HG03558 (cell line): Measurements from ENCODE around the gene METTL15.
"Not testable (repeated sequence)": the region's sequence is repeated elsewhere in the genome, so short reads cannot be mapped to it uniquely, and the experiment has no call there.

Experiments used
- ATAC-seq: cut with Tn5 transposase; IDR thresholded peaks from one replicate; pipeline ENCODE4 v1.9.1; 2021; ENCODE audit warnings: moderate number of reproducible peaks; ENCODE audit not compliant: unreplicated experiment; ENCODE audit errors: extremely low read depth

The METTL15 gene

DNA sequence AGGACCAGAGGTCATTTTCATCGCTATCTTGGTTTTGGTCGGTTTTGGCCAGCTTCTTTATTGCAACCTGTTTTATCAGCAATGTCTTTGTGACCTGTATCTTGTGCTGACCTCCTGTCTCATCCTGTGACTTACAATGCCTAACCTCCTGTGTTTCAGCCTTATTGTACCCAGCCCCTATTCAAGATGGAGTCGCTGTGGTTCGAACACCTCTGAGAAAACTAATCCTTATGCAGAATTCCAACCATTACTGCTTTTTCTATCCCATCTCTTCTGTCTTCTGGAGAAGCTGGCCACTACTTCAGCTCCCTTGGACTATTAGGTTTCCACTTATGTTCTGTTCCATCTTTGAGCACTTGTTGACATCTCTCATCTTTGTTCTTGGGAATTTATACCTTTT is 62.6 kb downstream of the METTL15 start:
- no peak for ATAC-seq

DNA sequence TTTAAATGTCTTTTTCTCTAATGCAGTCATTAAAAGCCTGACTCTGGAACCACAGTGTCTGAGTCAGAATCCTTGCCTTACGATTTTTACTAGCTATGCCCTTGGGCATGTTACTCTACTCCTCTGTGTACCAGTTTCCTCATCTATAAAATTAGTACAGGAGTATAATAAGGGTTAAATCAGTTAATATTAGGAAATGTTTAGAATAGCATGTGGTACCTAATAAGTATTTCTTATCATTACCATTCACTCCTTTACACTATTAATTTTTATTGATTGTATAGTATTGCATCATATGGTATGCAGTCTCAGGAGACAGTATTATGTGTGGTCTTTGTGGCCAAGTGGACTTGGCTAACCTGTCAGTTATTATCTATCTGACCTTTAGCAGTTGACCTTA is 68.2 kb downstream of the METTL15 start:
- no peak for ATAC-seq

DNA sequence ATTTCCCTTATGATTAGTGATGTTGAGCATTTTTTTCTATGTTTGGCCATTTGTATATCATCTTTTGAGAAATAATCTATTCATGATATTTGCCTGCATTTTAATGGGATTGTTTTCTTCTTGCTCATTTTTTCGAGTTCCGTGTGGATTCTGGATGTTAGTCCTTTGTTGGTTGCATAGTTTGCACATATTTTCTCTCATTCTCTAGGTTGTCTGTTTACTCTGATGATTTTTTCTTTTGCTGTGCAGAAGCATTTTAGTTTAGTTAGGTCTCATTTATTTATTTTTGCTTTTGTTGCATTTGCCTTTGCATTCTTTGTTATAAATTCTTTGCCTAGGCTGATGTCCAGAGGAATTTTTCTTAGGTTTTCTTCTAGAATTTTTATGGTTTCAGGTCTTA is 87.3 kb downstream of the METTL15 start:
- no peak for ATAC-seq

DNA sequence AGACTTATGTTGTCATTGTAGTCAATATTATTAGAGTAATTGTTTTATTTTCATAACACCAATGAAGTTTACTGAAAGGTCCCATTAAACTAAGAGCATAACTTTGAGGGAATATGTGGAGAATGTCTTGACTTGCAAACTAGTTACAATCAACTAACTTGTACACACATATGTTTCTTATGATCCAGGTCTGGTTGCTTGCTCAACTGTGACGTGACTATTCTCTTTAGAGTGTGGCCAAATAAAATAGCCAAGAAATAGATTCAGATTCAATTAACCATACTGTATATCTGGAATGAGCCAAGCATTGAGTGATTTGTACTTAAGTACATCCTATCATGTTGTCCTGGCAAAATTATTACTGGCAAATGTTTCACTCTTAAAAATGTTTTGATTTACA is 101.7 kb downstream of the METTL15 start:
- no peak for ATAC-seq

DNA sequence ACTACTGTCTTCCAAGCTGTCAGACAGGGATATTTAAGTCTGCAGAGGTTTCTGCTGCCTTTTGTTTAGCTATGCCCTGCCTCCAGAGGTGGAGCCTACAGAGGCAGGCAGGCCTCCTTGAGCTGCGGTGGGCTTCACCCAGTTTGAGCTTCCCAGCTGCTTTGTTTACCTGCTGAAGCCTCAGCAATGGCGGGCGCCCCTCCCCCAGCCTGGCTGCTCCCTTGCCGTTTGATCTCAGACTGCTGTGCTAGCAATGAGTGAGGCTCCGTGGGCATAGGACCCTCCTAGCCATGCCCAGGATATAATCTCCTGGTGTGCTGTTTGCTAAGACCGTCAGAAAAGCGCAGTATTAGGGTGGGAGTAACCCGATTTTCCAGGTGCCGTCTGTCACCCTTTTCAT is 113.9 kb downstream of the METTL15 start:
- ATAC-seq: not testable (repeated sequence)

DNA sequence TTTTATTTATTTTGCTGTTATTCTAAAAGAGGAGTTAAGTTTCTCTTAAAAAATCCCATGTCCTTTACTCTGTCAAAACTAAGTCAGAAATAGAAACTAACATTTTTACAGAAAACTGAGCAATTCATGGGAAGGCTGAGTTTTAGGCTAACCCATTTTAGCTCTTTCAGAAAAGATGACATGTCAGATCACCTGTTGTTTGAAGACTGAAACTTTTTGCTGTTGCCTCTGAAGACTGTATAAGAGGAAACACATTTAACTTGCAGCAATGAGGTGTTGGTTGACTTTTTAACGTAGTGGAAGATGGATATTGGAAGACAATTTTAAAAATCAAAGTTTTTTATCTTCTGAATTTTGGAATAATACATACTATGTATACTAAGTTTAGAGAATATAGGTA is 115.4 kb downstream of the METTL15 start:
- no peak for ATAC-seq

DNA sequence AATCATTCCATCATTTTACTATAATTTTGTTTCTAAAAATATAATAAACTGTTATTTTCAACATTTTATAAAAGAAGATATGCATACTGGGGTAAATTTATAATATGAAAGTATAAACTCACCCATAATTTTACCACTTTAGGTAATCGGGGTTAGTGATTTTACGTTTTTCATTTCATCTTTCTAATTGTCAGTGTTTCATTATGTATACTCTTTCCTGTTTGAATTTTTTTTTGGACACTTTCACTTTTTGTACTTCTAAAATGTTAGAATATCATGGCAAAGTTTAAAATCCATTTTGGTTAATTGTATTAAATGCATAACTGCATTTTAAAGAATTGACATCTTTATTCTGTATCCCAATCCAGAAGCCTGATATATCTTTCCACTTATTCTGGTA is 115.8 kb downstream of the METTL15 start:
- no peak for ATAC-seq

DNA sequence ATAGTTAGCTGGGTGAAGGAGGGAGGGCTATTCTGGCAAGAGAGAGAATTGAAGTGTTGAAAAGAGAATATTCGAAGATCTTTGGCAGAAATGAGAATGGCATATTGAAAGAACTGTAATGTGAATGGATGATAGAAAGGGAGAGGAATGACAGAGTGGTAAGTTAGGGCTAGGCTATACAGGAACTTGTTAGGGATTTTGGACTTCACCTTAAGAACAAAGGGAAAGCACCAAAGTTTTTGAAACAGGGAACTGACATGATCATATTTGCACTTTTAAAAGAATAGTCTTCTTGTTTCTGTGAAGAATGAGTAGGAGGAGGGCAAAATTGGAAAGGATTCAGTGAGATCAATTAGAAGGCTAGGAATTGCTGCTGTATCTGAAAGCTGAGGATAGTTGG is 119.3 kb downstream of the METTL15 start:
- ATAC-seq: no peak

DNA sequence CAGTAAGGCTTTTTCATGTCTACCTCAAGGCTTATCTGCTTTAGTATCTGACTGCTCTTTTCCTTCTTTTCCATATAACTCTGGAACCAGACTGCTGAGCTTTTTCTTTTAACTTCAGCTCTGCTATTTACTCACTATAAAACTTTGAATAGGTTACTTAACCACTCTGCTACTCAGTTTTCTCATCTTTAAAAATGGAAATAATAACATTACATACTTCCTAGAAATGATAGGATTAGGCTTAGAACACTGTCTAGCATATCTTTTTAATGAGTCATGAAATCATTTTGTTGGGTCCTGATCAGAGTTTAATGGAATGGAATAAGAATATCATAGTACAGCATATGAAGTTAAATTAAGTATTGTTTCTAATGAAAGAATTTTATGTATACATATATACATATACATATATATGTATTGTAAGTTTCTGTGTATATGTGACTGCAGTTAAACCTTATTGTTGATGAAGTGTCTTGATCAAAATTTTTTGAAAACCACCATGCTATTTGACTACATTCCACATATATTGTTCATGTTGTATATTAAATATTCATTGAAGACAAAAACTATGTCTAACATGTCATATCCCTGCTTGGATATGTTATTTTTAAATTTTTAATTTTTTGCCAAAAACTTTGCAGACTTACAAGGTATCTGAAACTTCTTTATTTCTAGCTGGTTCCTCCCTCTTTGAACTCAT is 120.2 kb downstream of the METTL15 start:
- ATAC-seq: no peak

DNA sequence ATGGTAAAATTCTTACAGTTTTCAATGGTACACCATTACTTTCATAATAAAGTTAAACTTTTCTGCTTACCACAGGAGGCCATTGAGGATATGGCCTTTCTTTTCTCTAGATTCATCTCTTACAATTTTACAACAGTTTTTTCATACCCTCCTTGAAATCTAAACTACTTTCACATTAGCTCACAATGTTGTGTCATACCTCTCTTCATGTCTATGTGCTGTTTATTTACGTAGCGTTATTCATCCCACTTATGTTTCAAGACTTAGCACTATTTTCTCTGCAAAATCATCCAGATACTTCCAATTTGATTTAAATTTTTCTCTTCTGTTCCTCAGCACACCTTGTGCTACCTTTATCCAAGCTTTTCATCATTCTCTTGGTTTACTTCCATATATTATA is 123.3 kb downstream of the METTL15 start:
- ATAC-seq: no peak

DNA sequence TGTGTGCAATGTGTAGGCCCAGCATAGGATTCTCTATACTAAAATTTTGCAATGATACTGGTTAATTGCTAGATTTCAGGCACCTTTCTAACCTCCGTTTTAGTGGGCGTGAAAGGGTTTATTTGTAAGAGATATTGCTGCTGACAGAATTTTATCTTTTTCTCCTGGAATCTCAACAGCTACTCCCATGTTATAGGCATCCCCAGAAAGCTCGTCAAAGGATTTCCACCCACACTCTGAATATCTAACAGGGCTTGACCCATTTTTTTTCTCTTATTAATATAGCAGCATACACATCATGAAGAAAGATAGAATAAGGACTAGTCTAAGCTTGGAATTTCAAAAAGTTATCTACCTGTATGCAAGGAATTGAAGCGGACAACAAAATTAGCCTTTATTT is 124.5 kb downstream of the METTL15 start:
- no peak for ATAC-seq

DNA sequence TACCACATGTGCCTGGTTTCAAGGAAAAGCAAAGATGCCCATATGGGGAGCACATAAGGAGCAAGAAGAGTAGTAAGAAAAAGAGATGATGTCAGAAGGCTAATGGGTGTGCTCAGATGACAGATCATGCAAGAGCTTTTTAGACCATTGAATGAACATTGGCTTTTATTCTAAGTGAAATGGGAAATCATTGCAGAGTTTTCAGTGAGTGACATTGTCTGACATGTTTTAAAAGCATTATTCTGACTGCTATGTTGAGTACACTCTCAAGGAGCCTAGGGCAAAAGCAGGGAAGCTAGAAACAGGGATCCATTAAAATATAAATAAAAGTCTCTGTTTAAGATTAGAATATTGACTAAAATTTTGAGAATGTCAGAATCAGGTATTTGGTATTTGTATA is 133.6 kb downstream of the METTL15 start:
- ATAC-seq: no peak

DNA sequence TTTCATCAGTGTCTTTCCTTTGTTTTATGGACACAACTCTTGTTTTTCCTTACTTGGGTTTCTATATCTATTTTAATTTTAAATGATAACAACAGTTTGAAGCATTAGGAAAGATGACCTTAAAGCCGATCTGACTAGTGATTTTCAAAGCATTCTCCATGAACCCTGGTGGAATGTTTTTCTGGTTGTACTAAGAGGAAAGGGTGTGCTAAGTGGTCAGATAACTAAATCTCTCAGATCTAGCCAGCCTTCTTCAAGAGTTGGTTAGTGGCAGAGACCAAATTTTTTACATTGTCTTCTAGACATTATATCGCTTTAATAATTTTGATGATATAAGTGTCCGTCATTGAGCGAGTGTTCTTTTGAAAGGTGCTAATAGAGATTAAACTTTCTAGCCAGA is 134.4 kb downstream of the METTL15 start:
- ATAC-seq: no peak

DNA sequence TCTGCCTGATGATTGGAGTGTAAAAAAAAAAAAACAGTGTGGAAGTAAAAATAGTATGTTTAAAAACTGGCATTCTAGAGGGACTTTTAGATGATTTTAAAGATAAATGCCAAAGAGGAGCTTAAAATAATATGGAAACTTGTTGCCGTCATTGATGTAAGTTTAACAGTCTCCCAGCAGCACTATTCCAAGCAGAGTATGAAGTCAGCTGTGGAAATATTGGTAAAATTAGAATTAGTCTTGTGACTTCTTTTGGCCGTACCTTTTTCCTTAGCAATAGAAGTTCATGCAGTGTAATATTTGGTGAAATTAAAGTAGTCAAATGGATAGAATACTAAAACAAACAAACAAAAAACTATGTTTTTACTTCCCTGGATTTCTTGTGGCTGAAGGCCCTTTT is 134.9 kb downstream of the METTL15 start:
- ATAC-seq: no peak

DNA sequence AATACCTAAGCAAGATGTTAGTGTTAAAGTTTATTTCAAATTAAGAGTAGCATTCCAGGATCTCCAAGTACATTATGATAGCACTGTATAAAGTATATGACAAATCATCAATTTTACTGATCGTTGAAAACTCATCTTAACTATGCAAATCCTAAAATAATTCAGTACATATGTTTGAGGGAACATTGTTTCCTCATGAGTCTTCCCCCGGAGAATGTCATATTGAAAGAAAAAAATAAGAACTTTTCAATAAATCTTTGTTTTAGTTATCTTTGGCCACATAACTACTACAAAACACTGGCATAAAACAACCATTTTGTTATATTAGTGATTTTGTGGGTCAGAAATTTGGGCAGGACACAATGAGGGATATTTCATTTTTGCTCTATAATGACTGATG is 135.4 kb downstream of the METTL15 start:
- no peak for ATAC-seq

DNA sequence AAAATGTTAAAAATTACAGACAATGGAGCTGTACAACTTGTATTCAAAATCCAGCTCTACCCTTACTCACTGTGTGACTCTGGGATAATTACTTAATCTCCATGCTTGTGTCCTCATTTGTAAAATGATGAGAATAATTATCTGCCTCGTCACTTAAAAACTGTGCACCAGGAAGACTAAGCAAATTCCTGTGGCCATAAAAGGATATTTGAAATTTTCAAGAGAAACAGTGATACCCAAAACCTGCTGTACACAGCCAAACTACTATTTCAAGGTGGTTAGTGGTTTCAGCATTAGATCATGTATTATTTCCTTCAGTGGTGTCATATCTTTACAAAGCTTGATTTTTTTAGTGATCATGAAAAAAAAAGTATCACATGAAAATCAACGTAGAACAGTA is 136.9 kb downstream of the METTL15 start:
- no peak for ATAC-seq

DNA sequence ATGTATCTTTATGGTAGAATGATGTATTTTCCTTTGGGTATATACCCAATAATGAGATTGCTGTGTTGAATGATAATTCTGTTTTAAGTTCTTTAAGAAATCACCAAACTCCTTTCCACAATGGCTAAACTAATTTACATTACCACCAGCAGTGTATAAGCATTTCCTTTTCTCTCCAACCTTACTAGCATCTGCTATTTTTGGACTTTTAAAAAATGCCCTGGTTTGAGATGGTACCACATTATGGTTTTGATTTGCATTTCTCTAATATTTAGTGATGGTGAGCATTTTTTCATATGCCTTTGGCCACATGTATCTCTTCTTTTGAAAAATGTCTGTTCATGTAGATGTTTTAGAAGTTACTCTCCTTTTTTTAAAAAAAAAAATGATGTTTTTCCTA is 142.0 kb downstream of the METTL15 start:
- ATAC-seq: no peak

DNA sequence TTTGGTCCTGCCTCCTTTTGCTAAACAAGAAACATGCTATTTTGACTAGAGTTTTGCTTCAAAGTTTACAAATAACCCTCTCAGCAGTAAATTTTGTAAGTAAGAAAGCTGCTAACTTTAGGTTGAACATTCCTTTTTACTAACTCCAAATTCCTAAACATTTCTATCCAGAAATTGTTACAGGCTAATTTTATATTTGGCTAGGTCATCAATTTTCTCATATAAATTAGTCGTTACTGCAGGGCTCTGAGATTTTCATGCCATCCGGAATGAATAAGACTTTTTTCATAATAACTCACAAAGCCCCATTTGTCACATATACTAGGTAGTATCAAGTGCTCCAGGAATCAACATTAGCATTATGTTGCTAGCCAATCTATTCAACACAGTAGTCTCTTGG is 143.1 kb downstream of the METTL15 start:
- no peak for ATAC-seq

DNA sequence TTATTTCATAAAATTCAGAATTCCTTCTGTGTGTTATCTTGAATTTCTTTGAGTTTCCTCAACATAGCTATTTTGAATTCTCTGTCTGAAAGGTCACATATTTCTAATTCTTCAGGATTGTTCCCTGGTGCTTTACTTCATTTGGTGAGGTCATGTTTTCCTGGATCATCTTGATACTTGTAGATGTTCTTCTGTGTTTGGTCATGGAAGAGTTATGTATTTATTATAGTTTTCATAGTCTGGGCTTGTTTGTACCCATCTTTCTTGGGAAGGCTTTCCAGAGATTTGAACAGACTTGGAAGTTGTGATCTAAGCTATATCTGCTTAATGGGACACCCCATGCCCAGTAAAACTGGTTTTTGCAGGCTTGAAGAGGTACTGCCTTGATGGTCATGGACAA is 149.6 kb downstream of the METTL15 start:
- no peak for ATAC-seq

DNA sequence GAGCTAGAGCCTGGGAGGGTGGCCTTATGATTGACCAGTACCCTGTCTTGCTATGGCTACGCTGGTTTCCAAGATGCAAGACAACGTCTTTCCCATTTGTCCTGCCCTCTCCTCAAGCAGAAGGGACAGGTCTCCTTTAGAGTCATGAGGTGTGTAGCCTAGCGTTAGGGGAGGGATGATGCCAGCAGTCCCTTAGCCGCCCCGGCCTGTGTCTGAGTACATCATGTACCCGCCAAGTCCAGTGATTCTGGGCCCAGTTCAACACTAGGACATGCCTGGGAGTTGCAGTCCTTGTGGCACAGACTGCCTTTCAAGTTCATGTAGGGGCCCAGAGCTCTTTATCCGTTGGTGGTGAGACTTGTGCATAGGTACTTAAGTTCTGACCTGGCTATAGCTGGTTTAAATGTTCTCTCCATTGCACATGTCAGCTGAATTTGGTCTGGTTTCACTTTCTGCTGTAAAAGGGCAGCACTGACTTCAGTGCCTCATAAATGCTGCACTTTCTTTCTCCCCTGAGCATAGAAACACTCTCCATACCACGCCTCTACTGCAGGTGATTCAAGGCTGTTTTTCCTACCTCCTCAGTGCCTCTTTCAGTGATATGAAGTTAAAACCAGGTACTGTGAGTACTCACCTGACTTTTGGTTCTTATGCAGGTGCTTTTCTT is 151.1 kb downstream of the METTL15 start:
- peak; percentile 65 for ATAC-seq

DNA sequence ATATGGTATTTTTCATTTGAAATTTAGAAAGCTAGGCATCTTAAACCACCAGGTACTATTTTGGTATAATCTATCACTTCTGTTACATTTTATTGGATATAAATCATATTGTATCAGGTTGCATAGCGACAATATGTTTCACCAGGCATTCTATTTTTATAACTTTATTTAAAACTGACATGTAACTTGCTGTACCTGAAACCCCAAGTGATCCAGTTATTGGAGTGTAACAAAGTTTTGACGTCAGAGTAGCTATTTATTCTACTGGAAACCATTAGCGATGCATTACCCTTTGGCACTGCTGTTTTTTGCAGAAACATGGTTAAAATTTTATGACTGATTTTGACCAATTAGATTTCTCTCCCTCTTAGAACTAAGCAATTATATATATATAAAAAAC is 160.7 kb downstream of the METTL15 start:
- no peak for ATAC-seq

DNA sequence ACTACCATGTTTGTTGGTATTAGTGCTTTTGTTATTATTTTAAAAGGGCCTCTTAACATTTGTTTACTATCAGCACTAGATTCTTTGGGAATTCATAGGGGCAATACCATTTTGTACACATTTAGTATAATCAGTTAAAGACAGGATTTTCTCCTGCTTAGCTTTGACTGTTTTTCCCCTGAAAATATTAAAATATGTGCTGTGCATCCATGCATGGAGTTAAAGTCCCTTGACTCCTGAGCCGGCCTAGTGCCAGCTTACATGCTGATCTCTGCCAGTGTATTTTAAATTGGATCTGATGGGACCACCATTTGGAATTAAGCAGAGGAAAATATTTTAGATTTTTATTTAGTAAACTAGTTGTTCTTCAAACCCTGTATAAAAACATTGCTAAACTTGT is 161.4 kb downstream of the METTL15 start:
- no peak for ATAC-seq
